HG03571 (cell line): Measurements from ENCODE around the gene IL33.

ENCODE experiments used
- ATAC-seq: cut with Tn5 transposase; IDR thresholded peaks from one replicate; pipeline ENCODE4 v1.9.1; 2021; ENCODE audit not compliant: unreplicated experiment

Gene IL33

GRCh38 chr9:6301858-6302257 lies 86.3 kb downstream of the IL33 start:
- ATAC-seq, result no peak

- no peak for ATAC-seq
Measured at GRCh38 chr9:6302417-6302816, 86.8 kb downstream of the IL33 start.

GRCh38 chr9:6304232-6304631 lies 88.6 kb downstream of the IL33 start:
- ATAC-seq, result no peak

- no peak for ATAC-seq
Measured at GRCh38 chr9:6305954-6306563, 90.5 kb downstream of the IL33 start.
